Measurements from ENCODE around the gene OR8B8.
"Not testable (repeated sequence)": the region's sequence is repeated elsewhere in the genome, so short reads cannot be mapped to it uniquely, and the experiment has no call there.

Gene OR8B8

DNA sequence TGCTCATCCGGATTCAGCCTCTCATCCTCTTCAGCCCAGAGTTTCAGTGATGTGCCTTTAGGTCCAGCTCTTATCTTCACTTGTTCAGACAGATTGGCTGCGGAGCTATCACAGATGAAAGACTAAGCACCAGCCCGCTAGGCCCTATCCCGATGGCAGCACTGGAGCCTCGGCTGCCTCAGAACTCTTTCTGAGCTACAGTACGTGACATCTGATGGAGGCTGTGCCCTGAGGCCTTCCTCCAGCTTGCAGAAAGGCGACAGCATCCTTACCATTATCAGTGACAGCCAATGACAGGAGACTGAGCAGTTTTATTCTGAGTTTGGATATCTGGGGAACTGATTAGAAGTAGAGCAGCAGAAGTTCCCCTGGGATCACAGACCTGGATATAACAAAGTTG lies 4.0 kb downstream of the OR8B8 start:
- DNase-seq (ENCODE audit: low read depth), result no peak

DNA sequence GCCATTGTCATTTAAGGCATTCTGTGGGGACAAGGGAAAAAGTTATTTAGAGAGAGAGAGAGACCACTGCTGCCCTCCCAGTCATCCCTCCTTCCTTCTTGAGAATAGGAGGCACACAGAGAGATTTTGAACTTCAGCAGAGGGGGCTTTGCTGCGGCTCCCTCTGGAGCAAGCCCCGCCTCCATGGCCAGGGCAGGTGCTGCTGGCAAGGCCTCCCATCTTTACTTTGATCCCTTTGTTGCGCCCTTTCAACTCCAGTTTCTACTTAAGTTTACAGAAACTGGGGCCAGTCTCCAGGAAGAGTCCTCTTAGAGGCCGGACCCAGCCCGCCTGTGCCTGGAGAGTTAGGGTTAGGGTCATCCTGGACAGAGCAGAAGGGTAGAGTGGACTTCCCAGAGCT lies 4.4 kb downstream of the OR8B8 start:
- no peak for DNase-seq (ENCODE audit: low read depth)

DNA sequence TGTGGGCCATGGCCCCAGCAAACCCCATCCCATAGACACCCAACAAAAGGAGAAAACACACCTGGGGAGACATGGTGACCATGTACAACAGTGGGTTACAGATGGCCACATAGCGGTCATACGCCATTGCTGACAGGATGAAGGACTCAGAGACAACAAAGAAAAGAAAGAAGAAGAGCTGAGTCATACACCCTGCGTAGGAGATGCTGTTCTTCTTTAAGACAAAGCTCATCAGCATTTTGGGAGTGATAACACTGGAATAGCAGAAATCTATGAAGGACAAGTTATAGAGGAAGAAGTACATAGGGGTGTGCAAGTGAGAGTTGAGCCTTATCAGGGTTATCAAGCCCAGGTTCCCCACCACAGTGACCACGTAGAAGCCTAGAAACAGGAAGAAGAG lies 4.9 kb downstream of the OR8B8 start:
- DNase-seq (ENCODE audit: low read depth), result no peak

DNA sequence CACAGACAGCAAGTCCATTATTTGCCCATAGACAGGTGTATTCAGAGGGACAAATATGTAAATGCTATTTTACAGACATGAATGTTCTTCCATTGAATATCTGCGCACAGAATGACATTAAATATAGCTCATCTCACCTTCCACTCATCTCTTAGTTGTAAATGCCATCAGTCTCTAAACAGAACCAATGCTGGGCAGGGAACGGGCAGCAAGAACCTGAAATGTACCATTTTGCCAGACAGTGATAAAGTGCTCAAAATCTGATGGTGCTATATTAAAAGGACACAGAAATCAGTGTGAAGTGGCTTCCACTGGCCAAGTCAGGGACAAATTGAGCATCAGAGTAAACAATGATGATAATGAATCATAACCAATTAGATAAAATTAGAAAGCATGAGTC lies 10.8 kb downstream of the OR8B8 start:
- DNase-seq (ENCODE audit: low read depth), result no peak

DNA sequence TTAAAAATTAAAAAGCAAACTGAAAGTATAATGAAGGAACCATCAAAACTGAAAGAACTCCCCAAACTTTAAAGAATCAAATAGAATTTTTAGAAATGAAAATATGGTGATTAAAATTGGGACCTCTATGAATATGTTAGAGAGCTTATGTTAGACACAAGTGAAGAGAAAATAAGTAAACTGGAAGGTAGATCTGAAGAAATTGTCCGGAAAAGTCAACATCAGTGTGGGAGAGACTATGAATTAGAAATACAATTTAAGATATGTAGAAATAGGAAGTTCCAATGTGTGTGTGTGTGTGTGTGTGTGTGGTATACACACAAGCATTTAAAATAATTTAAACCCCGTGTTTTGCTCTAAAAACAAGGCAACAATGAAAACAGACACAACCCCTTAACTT lies 15.9 kb downstream of the OR8B8 start:
- no peak for DNase-seq (ENCODE audit: low read depth)

DNA sequence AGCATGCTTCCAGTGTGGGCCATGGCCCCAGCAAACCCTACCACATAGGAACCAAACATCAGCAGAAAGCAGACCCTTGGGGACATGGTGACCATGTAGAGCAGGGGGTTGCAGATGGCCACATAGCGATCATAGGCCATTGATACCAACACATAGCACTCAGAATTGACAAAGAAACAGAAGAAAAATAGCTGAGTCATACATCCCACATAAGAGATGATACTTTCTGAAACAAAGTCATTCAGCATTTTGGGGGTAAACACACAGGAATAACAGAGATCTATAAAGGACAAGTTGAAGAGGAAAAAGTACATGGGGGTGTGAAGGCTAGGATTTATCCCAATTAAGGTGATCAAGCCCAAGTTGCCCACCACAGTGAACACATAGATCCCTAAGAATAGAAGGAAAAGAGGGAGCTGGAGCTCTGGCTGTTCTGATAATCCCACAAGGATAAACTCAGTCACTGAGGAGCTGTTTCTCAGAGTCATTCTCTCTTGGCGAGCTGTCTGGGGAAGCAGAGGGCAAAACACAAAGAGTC lies 21.0 kb downstream of the OR8B8 start, which contains the start of gene OR8B4:
Gene OR8B4, minus strand, starts transcription at position 488 of the 538 bp plus-strand sequence. Its CDS starts 0 bp downstream, at position 488.
- DNase-seq (ENCODE audit: low read depth), result no peak

DNA sequence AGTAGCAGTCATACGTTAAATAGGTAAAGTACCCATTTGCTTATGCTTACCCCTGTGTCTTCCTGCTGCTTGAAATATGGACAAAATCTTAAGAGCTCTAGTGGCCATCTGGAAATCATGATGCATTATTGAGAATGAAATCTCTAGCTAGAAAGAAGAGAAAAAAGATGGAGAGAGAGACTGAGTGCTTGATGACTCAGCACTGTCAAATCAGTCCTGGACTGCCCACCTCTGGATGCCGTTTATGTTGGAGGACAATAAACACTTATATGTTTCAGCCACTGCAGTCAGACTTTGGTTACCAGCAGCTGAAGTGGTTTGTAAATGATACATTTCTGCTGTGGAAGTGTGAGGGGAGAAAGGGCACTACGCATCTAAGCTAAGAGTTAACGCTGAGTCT lies 24.5 kb downstream of the OR8B8 start:
- DNase-seq (ENCODE audit: low read depth), result no peak

DNA sequence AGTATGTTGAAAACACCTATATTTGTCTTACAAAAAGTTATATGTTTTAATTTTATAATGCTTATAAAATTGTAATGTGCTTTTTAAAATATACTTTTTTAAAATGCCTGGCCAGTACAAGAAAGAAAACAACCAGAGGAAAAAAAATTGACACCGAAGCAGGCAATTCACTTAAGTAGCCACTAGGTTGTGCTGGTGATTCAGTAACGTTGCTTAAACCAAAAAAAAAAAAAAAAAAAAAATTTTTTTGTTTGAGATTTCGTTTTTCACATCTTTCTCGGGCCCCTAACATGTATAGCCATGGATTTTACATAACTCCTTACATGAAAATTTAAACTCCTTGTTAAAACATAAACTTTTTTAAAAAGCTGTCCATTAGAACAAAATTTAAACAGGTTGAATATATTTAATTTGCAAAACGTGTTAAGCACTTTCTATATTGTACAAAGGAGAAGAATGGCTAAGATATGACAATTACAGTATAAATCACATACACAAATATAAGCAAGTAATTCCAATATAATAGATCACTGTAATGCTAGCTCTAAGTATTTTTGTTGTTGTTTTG lies 30.1 kb downstream of the OR8B8 start:
- no peak for DNase-seq (ENCODE audit: low read depth)

DNA sequence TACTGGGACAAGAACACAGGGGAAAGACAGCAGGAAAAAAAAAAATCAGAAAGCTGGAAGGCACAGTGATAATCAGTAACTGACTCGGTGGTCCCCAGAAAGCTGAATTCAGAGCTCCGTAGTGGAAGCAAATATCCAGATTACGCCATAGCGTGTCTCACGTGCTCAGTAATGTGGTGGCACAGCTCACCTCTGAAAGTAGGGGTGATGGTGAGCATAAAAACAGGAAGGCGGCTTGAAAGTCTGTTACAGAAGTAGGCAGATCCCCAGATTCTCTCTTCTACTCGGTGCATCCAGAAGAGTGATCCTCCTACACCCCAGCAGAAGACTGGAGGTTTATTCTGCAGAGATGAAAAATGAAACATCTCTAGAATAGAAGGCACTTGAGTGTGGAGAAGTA lies 35.6 kb downstream of the OR8B8 start:
- no peak for DNase-seq (ENCODE audit: low read depth)

DNA sequence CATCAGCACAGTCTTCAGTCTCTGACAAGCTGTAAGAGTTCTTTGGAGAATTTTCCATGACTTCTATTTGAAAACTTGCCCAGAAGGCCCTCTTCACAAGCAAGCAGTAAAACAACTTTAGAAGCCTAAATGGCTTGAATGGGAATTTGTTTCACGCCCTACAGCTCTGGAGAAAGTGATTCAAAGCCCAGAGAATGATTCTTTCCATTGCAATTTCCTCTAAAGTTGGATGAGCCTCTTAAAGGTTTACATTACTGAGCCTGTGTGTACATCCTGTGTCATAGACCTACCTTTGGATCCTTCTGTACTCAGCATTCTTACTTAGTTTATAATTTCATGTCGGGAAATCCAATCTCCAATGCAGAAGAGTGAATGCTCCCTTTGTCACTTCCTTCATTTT lies 39.9 kb downstream of the OR8B8 start:
- no peak for DNase-seq (ENCODE audit: low read depth)

DNA sequence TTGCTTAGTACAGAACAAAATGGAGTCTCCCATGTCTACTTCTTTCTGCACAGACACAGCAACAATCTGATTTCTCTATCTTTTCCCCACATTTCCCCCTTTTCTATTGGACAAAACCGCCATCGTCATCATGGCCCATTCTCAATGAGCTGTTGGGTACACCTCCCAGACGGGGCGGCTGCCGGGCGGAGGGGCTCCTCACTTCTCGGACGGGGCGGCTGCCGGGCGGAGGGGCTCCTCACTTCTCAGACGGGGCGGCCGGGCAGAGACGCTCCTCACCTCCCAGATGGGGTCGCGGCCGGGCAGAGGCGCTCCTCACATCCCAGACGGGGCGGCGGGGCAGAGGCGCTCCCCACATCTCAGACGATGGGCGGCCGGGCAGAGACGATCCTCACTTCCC lies 42.3 kb downstream of the OR8B8 start:
- not testable (repeated sequence) for DNase-seq (ENCODE audit: low read depth)

DNA sequence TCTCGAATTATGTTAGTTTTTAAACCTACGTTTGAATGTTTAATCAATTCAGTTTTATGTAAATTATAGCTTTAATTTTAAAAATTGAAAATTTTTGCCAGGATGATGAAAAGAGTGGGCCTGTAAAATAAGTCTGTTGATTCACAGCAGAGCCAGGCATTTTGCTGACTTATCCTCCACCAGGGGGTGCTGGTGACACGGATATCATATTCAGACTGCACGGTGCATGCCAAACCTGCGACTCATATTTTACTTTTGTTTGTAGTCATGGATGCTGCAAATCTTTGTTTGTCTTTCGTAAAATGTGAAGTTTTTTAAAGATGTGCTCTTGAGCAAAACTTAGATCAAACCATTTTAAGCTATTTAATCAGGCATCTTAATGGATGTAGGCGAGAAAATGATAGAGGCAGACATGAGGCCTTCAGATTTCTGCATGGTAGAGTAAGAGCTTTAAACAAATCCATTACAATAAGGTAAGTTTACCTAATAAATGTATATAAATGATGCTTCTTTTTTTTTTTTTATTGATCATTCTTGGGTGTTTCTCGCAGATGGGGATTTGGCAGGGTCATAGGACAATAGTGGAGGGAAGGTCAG lies 43.1 kb downstream of the OR8B8 start:
- DNase-seq (ENCODE audit: low read depth), result peak; percentile 69

DNA sequence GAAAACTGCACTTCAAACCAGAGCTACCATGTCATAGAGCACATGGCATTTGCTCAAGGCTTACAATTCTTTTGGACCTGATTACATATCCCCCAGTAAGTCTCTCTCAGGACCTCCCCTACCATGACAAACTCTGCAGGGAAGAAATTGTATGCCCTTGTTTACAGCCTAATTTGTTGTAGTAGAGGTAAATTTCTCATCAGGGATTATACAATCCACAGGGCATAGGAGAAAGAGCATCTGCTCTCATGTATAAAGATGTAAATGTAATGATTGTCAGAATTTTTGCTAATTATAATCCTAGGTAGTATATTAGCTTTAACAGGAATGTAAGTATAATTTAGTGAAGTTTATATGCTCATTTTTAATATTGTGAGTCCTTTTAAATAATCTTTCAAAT lies 46.6 kb downstream of the OR8B8 start, which contains the start of gene OR8B3:
Gene OR8B3, minus strand, starts transcription at position 101 of the 400 bp plus-strand sequence. CDS start 1,673 bp downstream, outside the sequence.
- DNase-seq (ENCODE audit: low read depth), result no peak

DNA sequence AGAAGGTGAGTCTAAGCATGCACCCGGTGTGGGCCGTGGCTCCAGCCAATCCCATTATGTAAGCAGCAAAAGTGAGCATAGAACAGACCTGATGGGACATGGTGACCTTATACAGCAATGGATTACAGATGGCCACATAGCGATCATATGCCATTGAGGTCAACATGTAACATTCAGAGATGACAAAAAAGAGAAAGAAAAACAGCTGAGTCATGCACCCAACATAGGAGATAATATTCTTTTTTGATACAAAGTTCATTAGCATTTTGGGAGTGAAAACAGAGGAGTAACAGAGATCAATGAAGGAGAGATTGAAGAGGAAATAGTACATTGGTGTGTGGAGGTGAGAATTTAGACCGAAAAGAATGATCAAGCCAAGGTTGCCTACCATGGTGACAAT lies 48.6 kb downstream of the OR8B8 start:
- not testable (repeated sequence) for DNase-seq (ENCODE audit: low read depth)

DNA sequence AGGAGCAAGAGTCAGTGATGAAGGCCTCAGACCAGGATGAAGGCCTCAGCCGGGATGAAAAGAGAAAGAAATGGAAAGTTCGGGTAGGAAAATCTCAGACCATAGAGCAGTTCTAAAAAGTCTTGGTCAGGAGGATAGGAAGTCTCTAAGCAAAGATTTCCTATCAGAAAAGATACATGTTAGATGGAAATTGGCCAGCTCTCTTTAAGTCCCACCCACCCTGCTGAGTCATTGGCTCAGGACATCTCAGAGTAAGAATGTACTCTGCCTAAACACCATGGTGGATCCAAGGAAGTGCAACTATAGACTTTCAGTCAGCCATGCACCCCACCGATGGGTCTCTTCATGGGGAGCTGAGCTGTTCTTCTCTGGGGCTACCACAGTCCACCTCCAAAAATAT lies 51.1 kb downstream of the OR8B8 start:
- no peak for DNase-seq (ENCODE audit: low read depth)
